GM12872 (cell line): ENCODE data around the gene MYO1D.
A peak's percentile ranks its signal among the peaks of the same experiment; 100 is the strongest.

Source experiments
- CTCF ChIP-seq: IDR thresholded peaks from 3 replicates; pipeline ENCODE4 v1.5.1; 2011; ENCODE audit warnings: low read depth, mild to moderate bottlenecking, low read length, moderate library complexity; ENCODE audit not compliant: insufficient read depth

The MYO1D gene

DNA sequence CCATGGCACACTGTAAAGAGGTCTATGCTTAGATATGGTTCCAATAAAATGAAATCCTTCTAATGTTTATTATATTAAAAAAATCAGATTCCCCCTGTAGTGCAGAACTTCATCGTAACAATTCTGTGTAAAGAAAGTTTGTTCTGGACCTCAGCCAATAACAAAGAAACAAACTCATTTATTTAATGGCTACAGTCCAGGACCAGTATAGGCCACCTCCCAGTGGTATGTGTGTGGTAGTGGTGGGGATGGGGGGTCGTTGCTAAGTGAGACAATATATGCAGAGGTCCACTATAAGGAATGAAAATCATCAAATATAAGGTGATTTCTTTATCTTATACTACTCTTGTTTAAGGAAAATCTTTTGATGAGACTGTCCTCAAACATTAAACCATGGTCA is 253.7 kb downstream of the MYO1D start:
- TF ChIP-seq CTCF: no peak

- no peak for TF ChIP-seq CTCF
Observed at GRCh38 chr17:32622540-32622939, 254.4 kb downstream of the MYO1D start.

- TF ChIP-seq CTCF: no peak
Observed at GRCh38 chr17:32621612-32622312, 255.2 kb downstream of the MYO1D start.

GRCh38 chr17:32615326-32615725 is 261.6 kb downstream of the MYO1D start:
- TF ChIP-seq CTCF: no peak

DNA sequence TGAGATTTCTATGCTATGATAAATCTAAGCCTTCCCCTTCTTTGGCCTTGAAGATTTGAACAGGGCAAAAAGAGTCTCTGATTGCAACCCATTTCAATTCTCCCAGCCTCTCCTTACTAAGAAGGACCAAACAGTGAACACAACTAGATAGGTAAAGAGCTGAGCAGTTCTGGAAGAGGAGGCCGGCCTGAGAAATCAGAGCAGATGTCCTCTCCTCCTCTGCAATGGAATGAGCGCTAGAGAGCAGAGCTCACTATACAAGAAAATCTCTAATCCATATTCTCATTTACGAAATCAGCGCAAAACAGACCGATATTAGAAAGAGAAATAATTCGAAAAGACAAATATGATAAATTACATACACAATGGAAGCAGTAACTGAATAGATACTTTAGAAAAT is 266.0 kb downstream of the MYO1D start:
- TF ChIP-seq CTCF: no peak

- no peak for TF ChIP-seq CTCF
Observed at GRCh38 chr17:32609884-32610650, 266.9 kb downstream of the MYO1D start.

DNA sequence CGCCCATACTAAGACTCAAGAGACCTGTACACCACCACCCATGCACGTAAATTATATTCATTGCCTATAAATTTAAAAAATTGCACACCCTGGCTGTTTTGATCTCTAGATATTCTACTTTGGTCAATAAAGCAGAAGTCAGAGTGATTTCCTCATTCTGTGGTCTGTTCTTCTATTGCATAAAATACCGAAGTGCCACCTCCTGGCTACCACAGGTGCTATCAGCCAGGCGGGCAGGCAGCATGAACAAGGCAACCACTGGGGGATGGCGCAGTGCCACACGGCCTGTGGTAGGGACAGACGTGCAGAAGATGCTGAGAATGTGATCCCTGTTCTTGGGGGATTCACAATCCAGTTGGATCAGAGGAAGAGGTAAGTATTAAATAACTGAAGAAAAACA is 267.8 kb downstream of the MYO1D start:
- TF ChIP-seq CTCF: peak; percentile 71
